Umbilical cord (tissue), 2 donors: Measurements from ENCODE around the gene RAC2. TPM values are rescaled to one million over a fixed set of nuclear protein-coding genes. Genes with fewer than 3 reads are reported as not detected.

Experiments
- DNase-seq: peaks from one replicate; pipeline ENCODE4 v3.0.0-alpha.2; 2015; ENCODE audit warnings: low spot score
- total RNA-seq: library from RNA; depleted of rRNA; stranded (reverse); fragments of >200 nt; gene quantifications from one replicate; pipeline ENCODE4 v1.2.3, GENCODE V29; 2014; ENCODE audit warnings: low replicate concordance; ENCODE audit not compliant: insufficient read depth

The RAC2 gene
- total RNA-seq, 1 donor from 2014 or later = 17.3 TPM

GRCh38 chr22:37275622-37276021 is 31.6 kb upstream of the RAC2 start:
- no peak for DNase-seq

- DNase-seq = no peak
Measured at GRCh38 chr22:37275134-37275533, 31.1 kb upstream of the RAC2 start.

GRCh38 chr22:37274380-37274862 is 30.4 kb upstream of the RAC2 start:
- DNase-seq = peak; percentile 47

- DNase-seq = no peak
Measured at GRCh38 chr22:37273846-37274225, 29.8 kb upstream of the RAC2 start.

GRCh38 chr22:37273126-37273845 is 29.2 kb upstream of the RAC2 start:
- DNase-seq = no peak

GRCh38 chr22:37270928-37271650 is 27.0 kb upstream of the RAC2 start:
- no peak for DNase-seq

- DNase-seq = no peak
Measured at GRCh38 chr22:37269936-37270678, 26.0 kb upstream of the RAC2 start.

- DNase-seq = no peak
Measured at GRCh38 chr22:37267661-37268413, 23.8 kb upstream of the RAC2 start.

GRCh38 chr22:37267135-37267587 is 23.1 kb upstream of the RAC2 start:
- no peak for DNase-seq

GRCh38 chr22:37266581-37267134 is 22.6 kb upstream of the RAC2 start:
- DNase-seq = no peak

- no peak for DNase-seq
Measured at GRCh38 chr22:37263966-37264887, 20.2 kb upstream of the RAC2 start.

- DNase-seq = no peak
Measured at GRCh38 chr22:37262346-37262745, 18.3 kb upstream of the RAC2 start.

- peak; percentile 49 for DNase-seq
Measured at GRCh38 chr22:37260901-37261336, 16.9 kb upstream of the RAC2 start.

GRCh38 chr22:37260155-37260795 is 16.2 kb upstream of the RAC2 start:
- DNase-seq = no peak

- DNase-seq = peak; percentile 67
Measured at GRCh38 chr22:37259540-37260029, 15.5 kb upstream of the RAC2 start.

GRCh38 chr22:37258753-37259401 is 14.8 kb upstream of the RAC2 start:
- DNase-seq = no peak

- no peak for DNase-seq
Measured at GRCh38 chr22:37258005-37258752, 14.1 kb upstream of the RAC2 start.
